Ovary (tissue), 3 donors: ENCODE data around the gene FAM3A.

Experiments used
- CTCF ChIP-seq, 3 donors: fragments of 450-650 bp in 2 of 3; fragments of 200-600 bp in 1 of 3; IDR thresholded peaks; one replicate each; pipeline versions ENCODE4 v1.5.1 to v1.8.0; 2016 to 2022; ENCODE audit warnings: antibody characterized with exemption in 3 of 3, mild to moderate bottlenecking in 1 of 3
- EP300 ChIP-seq: sonication (generic); formaldehyde crosslinking; IDR thresholded peaks from one replicate; pipeline ENCODE4 v1.6.1; 2017; ENCODE audit warnings: antibody characterized with exemption
- POLR2A ChIP-seq: fragments of 450-650 bp; IDR thresholded peaks from one replicate; pipeline ENCODE4 v1.6.1; 2017; ENCODE audit warnings: antibody characterized with exemption, mild to moderate bottlenecking, moderate library complexity
- donor health status: DM: no; HTN: no; CAD: no.

- TF ChIP-seq POLR2A (no peak), CTCF (IDR thresholded peaks at IDR 0.05) (no peak), EP300 (no peak)
Observed at GRCh38 chrX:154481195-154481594, 34.8 kb downstream of the FAM3A start.
